Measurements from ENCODE around the gene SEMA5A.

DNA sequence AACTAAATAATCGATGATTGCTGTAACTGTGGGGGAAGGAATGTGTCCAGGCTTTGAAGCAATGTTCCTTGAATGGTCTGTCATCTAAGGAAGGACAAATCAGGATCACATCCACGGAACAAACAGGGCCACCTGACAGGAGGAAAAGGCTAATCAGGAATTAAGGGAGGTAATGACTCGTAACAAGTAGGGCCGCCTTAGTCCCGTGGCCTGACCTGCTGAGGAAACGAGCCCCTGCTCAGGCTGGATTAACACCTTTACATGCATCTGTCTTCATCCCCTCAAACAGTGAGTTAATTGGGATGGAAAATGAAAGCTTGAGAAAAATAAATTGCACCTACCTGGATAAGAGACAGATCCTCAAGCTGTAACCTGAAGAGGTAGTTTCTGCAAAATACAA, 227.8 kb downstream of the SEMA5A start:
- TF ChIP-seq YY1 (IDR thresholded peaks at IDR 0.05; ENCODE audit: low read depth): no peak
- TF ChIP-seq, protein P1, sequence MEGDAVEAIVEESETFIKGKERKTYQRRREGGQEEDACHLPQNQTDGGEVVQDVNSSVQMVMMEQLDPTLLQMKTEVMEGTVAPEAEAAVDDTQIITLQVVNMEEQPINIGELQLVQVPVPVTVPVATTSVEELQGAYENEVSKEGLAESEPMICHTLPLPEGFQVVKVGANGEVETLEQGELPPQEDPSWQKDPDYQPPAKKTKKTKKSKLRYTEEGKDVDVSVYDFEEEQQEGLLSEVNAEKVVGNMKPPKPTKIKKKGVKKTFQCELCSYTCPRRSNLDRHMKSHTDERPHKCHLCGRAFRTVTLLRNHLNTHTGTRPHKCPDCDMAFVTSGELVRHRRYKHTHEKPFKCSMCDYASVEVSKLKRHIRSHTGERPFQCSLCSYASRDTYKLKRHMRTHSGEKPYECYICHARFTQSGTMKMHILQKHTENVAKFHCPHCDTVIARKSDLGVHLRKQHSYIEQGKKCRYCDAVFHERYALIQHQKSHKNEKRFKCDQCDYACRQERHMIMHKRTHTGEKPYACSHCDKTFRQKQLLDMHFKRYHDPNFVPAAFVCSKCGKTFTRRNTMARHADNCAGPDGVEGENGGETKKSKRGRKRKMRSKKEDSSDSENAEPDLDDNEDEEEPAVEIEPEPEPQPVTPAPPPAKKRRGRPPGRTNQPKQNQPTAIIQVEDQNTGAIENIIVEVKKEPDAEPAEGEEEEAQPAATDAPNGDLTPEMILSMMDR (IDR thresholded peaks at IDR 0.05): no peak
- TF ChIP-seq FOXM1 (IDR thresholded peaks at IDR 0.05; ENCODE audit: low read depth): no peak
- TF ChIP-seq EZH2phosphoT487 (IDR thresholded peaks at IDR 0.05; ENCODE audit: borderline replicate concordance, low read depth): no peak
- TF ChIP-seq, protein P2, sequence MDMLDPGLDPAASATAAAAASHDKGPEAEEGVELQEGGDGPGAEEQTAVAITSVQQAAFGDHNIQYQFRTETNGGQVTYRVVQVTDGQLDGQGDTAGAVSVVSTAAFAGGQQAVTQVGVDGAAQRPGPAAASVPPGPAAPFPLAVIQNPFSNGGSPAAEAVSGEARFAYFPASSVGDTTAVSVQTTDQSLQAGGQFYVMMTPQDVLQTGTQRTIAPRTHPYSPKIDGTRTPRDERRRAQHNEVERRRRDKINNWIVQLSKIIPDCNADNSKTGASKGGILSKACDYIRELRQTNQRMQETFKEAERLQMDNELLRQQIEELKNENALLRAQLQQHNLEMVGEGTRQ (IDR thresholded peaks at IDR 0.05; ENCODE audit: borderline replicate concordance, low read depth, low read length): no peak
- no peak for TF ChIP-seq FOSL2 (IDR thresholded peaks at IDR 0.05; ENCODE audit: borderline replicate concordance, low read depth)
- TF ChIP-seq, protein P3, sequence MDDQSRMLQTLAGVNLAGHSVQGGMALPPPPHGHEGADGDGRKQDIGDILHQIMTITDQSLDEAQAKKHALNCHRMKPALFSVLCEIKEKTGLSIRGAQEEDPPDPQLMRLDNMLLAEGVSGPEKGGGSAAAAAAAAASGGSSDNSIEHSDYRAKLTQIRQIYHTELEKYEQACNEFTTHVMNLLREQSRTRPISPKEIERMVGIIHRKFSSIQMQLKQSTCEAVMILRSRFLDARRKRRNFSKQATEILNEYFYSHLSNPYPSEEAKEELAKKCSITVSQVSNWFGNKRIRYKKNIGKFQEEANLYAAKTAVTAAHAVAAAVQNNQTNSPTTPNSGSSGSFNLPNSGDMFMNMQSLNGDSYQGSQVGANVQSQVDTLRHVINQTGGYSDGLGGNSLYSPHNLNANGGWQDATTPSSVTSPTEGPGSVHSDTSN (IDR thresholded peaks at IDR 0.05): no peak
- TF ChIP-seq, protein P4, sequence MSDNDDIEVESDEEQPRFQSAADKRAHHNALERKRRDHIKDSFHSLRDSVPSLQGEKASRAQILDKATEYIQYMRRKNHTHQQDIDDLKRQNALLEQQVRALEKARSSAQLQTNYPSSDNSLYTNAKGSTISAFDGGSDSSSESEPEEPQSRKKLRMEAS (IDR thresholded peaks at IDR 0.05; ENCODE audit: low read depth): no peak
